ENCODE measurements around the gene PALD1.
"Not testable (repeated sequence)": the region's sequence is repeated elsewhere in the genome, so short reads cannot be mapped to it uniquely, and the experiment has no call there.

The PALD1 gene

DNA sequence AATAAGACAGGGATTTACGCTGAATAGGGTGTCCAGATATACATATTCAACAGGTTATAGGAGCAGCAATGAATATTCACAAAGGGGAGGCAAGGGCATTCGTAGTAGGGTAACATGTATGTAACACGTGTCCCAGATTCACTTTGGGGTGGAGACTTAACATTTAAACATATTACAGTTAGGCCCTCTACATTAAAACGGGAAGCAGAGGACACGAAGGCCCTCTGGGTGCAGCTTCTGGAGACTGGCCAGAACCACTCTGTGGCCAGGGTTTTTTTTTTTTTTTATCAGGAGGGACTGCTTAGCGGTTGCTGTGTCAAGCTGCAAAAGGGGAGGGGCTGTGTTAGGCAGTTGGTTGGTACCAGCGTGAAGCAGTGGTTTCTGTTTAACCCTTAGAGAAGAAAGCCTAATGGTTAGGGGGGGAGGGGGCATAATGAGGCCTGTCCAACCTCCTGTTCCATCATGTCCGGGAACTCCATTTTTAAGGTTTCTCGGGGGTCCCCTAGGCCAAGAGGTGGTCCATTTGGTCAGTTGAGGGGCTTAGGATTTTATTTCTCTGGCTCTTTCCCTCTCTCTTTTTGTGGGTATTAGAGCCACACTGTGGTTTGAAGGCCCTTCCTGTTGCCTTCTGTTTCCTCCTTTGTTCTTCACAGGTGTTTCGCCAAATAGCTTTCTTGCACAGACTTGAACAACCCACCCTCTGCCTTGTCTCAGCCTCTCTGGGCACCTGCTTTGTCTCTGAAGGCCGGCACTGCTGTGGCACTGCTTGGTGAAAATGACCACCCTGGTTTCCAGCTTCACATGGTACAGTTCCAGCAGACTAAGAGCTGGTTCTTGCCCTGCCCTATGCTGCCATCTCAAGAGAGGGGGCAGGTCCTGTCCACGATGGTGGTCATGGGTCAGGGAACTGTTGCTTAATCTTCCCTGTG is 97.6 kb downstream of the PALD1 start:
- FAIRE-seq = no peak

DNA sequence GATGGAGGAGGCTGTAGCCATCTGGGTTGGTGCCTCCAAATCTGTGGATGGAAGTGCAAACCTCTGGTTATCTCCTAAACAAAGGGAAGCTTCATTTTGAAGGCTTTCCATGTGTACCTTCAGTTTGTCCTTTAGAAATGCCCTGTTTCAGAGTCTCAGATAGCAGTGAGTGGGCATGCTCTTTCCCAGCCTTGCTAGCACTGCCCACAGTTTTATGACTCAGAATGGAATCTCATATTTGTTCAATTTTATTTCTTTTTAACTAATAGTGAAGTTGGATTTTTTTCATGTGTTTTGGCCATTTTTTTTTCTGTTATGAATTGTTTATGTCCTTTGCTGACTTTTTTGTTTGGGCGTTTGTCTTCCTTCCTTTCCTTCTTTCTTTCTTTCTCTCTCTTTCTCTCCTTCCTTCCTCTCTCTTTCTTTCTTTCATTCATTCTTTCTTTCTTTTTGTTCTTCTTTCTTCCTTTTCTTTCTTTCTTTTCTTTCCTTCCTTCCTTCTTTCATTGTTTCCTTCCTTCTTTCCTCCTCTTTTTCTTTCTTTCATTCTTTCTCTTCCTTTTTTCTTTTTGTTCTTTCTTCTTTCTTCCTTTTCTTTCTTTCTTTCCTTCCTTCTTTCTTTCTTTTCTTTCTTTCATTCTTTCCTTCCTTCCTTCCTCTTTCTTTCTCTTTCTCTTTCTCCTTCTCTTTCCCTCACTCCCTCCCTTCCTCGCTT is 98.4 kb downstream of the PALD1 start:
- no peak for FAIRE-seq

GRCh38 chr10:70578371-70578947 is 99.9 kb downstream of the PALD1 start:
- FAIRE-seq = no peak

DNA sequence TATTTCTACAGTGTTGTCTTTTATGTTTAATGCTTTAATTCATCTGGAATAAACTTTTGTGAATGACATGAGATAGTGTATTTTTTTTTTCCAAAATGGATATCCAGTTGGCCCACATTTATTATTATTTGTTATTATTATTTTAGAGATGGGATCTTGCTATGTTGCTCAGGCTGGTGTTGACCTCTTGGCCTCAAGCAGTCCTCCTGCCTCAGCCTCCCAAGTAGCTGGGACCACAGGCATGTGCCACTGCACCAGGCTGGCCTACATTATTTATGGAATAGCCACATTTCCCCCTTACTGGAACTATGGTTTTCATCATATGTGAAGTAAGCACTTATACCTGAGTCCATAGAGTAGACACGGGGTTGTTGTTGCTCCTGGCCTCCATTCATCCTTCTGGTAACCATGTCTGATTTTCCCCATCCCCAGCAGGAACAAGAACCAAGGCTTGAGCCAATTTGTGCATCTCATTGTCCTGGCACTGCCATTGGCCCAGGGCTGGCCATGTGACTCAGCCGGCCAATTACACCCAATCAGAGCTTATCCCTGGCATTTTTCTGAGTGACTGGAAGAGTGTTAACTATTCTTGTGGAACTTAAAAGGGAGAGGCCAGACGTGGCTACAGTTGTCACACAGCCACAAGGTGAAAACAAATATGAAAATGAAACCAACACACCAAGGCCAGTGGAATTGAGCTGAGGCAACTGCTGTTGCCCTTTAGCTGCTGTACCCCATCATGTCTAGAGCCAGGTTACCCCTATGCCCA is 100.9 kb downstream of the PALD1 start:
- no peak for FAIRE-seq

DNA sequence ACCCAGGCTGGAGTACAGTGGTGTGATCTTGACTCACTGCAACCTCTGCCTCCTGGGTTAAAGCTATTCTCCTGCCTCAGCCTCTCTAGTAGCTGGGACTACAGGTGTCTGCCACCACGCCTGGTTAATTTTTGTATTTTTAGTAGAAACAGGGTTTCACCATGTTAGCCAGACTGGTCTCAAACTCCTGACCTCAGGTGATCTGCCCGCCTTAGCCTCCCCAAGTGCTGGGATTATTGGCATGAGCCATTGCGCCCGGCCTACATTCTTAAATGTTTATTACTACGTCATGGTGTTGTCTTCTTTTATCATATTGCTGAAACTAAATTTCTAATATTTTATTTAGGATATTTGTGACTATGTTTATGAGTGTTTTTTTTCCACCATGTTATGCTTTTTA is 102.6 kb downstream of the PALD1 start:
- not testable (repeated sequence) for FAIRE-seq

GRCh38 chr10:70582793-70583668 is 104.5 kb downstream of the PALD1 start:
- no peak for FAIRE-seq

DNA sequence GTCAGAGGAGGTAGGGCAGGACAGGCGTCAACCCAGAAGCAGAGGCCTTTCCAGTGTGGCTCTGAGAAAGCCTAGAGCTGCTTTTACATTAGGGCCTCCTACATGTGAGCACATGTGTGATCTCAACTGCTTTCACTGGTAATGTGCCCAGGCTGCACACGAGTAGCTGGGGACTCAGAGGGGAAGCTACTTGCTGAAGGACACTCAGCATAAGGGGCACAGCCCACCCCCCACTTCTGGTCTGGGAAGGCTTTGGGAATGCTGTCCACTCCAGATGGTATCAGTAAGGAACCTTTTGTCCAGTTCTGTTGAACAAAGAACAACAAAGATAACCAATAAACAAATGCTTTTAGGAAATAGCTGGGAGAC is 105.1 kb downstream of the PALD1 start:
- no peak for FAIRE-seq

DNA sequence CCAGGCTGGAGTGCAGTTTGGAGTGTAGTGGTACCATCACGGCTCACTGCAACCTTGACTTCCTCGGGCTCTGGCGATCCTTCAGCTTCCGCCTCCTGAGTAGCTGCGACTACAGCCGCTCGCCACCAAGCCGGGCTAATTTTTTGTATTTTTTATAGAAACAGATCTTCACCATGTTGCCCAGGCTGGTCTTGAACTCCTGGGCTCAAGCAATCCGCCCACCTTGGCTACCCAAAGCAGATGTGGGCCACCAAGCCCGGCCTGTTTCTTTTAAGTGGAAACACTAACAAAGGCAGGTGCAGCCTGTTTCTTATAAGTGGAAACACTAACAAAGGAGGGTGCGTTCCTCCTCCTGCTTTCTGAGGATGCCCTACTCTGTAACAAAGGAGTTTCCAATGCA is 105.8 kb downstream of the PALD1 start:
- no peak for FAIRE-seq

- FAIRE-seq = no peak
Measured at GRCh38 chr10:70584909-70585544, 106.5 kb downstream of the PALD1 start.

DNA sequence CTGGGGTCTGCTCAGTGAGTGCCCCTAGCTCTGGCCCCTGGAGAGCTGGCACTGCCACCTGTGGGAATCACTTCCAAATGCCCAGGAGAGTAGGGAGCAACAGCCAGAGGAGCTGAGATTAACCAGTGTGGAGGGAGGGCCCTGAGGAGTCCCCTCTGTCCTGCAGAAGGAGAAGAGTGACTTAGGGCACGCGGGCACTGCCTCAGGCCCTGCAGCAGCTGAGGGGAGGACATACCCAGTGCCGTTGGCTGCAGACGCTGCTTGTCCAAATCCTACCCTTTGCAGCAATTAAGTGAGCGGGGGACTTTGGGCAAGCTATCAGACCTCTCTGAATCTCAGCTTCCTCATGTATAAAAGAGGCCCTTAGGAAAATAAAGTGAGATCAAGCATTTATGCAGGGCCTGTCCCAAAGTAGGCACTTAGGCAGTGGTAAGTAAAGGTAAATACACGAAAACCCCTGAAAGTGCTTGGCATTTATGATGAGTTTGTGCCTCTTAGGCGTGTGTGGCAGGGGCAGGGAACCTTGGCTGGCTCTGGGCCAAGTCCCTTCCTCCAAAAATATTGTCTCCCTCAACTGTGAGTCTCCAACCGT is 107.1 kb downstream of the PALD1 start:
- no peak for FAIRE-seq

GRCh38 chr10:70586348-70586930 is 107.9 kb downstream of the PALD1 start:
- FAIRE-seq = no peak

GRCh38 chr10:70587045-70587658 is 108.6 kb downstream of the PALD1 start:
- FAIRE-seq = no peak

GRCh38 chr10:70588255-70588654 is 109.7 kb downstream of the PALD1 start:
- FAIRE-seq = no peak

- no peak for FAIRE-seq
Measured at GRCh38 chr10:70588859-70589570, 110.4 kb downstream of the PALD1 start.

GRCh38 chr10:70589762-70590654 is 111.4 kb downstream of the PALD1 start:
- no peak for FAIRE-seq

DNA sequence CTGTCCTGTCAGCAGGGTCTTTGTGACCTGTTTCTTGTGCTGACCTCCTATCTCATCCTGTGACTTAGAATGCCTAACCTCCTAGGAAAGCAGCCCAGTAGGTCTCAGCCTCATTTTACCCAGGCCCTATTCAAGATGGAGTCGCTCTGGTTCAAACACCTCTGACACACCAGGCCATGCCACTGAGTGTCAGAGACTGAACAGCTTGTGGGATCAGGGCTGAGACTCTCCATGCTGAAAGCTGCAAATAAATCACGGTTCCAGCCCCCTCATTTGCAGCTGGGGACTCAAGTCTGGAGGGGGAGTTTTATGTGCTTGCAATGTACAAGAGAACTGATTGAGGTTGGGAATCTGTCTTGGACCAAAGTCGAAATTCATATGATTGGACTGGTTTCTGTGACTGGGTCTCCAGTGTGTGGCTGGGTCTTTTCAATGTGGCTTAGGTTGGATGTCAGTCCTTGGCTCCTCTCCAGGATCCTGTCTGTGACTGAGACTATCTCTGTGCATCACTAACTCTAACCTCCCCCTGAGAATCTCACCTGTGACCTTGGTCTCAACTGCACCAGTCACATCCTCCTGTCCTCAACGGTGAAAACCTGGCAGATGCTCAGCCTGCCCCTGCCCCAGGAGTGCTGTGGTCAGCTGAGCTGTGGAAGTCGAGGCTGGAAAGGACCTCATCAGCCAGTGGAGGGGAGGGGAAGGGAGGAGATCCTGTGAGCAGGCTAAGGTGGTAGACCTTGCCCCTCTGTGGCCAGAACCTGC is 112.3 kb downstream of the PALD1 start:
- FAIRE-seq = no peak

- FAIRE-seq = no peak
Measured at GRCh38 chr10:70592186-70592735, 113.7 kb downstream of the PALD1 start.

Data from TTC549 (cell line).